CD14-positive monocyte (primary cell): ENCODE measurements around the gene FLT3LG. TPM values are rescaled to one million over a fixed set of nuclear protein-coding genes. Genes with fewer than 3 reads are reported as not detected.
A peak's percentile ranks its signal among the peaks of the same experiment; 100 is the strongest.

Experiments used
- DNase-seq, 3 donors: peaks; one replicate each; pipeline ENCODE4 v3.0.0-alpha.2; 2011 to 2022
- H2AFZ ChIP-seq: 2 replicates; pipeline ENCODE4 v1.6.0; 2012; ENCODE audit warnings: mild to moderate bottlenecking, low read depth, low read length, inconsistent platforms; ENCODE audit not compliant: insufficient read depth, poor library complexity, severe bottlenecking
- H3K27ac ChIP-seq, 2 donors: 1 replicate in 1 of 2; 2 replicates in 1 of 2; pipeline ENCODE4 v1.5.1; 2012 to 2013; ENCODE audit warnings: low read length in 2 of 2, control low read depth in 1 of 2, inconsistent platforms in 1 of 2, low read depth in 1 of 2, mild to moderate bottlenecking in 1 of 2
- H3K27me3 ChIP-seq, 2 donors: one replicate each; pipeline versions ENCODE4 v1.6.0 to v1.6.1; 2011 to 2013; ENCODE audit warnings: low read length in 2 of 2; ENCODE audit not compliant: control insufficient read depth in 2 of 2, insufficient read depth in 2 of 2
- H3K36me3 ChIP-seq, 2 donors: replicated peaks in 1 of 2; 1 replicate in 1 of 2; 2 replicates in 1 of 2; pipeline versions ENCODE4 v1.5.1 to v1.6.1; 2012 to 2013; ENCODE audit warnings: low read length in 2 of 2, control low read depth in 1 of 2, inconsistent platforms in 1 of 2, mild to moderate bottlenecking in 1 of 2; ENCODE audit not compliant: insufficient read depth in 2 of 2, control insufficient read depth in 1 of 2
- H3K4me1 ChIP-seq, 2 donors: 1 replicate in 1 of 2; 2 replicates in 1 of 2; pipeline versions ENCODE4 v1.5.1 to v1.6.1; 2012 to 2013; ENCODE audit warnings: low read length in 2 of 2, control low read depth in 1 of 2, inconsistent platforms in 1 of 2, mild to moderate bottlenecking in 1 of 2, moderate library complexity in 1 of 2; ENCODE audit not compliant: insufficient read depth in 2 of 2, control insufficient read depth in 1 of 2
- H3K4me2 ChIP-seq: replicated peaks from 2 replicates; pipeline ENCODE3; 2012; ENCODE audit warnings: low read length, moderate library complexity, mild to moderate bottlenecking; ENCODE audit not compliant: poor library complexity, severe bottlenecking; ENCODE audit errors: extremely low read depth
- H3K4me3 ChIP-seq, 3 experiments: fragments of 200-600 bp in 1 of 3; sonication (generic) in 1 of 3; replicated peaks in 1 of 3; 1 replicate in 2 of 3; 2 replicates in 1 of 3; pipeline ENCODE4 v1.5.1; 2011 to 2013; ENCODE audit warnings: low read length in 3 of 3, mild to moderate bottlenecking in 3 of 3, control low read depth in 2 of 3, low read depth in 2 of 3, inconsistent platforms in 1 of 3, moderate library complexity in 1 of 3
- H3K79me2 ChIP-seq: 2 replicates; pipeline ENCODE4 v1.6.0; 2012; ENCODE audit warnings: mild to moderate bottlenecking, control low read depth, inconsistent platforms, low read length, moderate library complexity; ENCODE audit not compliant: insufficient read depth
- H3K9ac ChIP-seq: 2 replicates; pipeline ENCODE4 v1.6.0; 2017; ENCODE audit warnings: low read length, mild to moderate bottlenecking; ENCODE audit not compliant: insufficient read depth, poor library complexity, severe bottlenecking
- H3K9me3 ChIP-seq, 2 donors: replicated peaks in 1 of 2; 1 replicate in 1 of 2; 2 replicates in 1 of 2; pipeline versions ENCODE4 v1.5.1 to v1.6.1; 2012 to 2013; ENCODE audit warnings: low read length in 2 of 2, control low read depth in 1 of 2; ENCODE audit not compliant: control insufficient read depth in 1 of 2, insufficient read depth in 1 of 2
- H4K20me1 ChIP-seq: 2 replicates; pipeline ENCODE4 v1.6.0; 2012; ENCODE audit warnings: mild to moderate bottlenecking, low read length, control low read depth, moderate library complexity; ENCODE audit not compliant: insufficient read depth
- H3K27ac Mint-ChIP-seq, 7 donors: one replicate each; pipeline ENCODE4 v1.8.0; 2020; ENCODE audit warnings: mild to moderate bottlenecking in 7 of 7, mixed read lengths in 7 of 7, moderate library complexity in 6 of 7, inconsistent platforms in 2 of 7
- H3K27me3 Mint-ChIP-seq, 3 donors: one replicate each; pipeline ENCODE4 v1.8.0; 2021 to 2022; ENCODE audit warnings: low read depth in 3 of 3, mild to moderate bottlenecking in 3 of 3, mixed read lengths in 3 of 3, moderate library complexity in 3 of 3, inconsistent platforms in 1 of 3
- H3K36me3 Mint-ChIP-seq, 2 donors: one replicate each; pipeline ENCODE4 v1.8.0; 2020; ENCODE audit warnings: mixed read lengths in 2 of 2, inconsistent platforms in 1 of 2, mild to moderate bottlenecking in 1 of 2
- H3K4me1 Mint-ChIP-seq: one replicate; pipeline ENCODE4 v1.8.0; 2020; ENCODE audit warnings: mild to moderate bottlenecking, mixed read lengths
- H3K4me3 Mint-ChIP-seq, 2 donors: one replicate each; pipeline ENCODE4 v1.8.0; 2020; ENCODE audit warnings: mild to moderate bottlenecking in 2 of 2, mixed read lengths in 2 of 2, moderate library complexity in 1 of 2
- H3K9me3 Mint-ChIP-seq, 7 donors: one replicate each; pipeline ENCODE4 v1.8.0; 2020 to 2022; ENCODE audit warnings: mixed read lengths in 7 of 7, mild to moderate bottlenecking in 6 of 7, moderate library complexity in 6 of 7, inconsistent platforms in 2 of 7
- CTCF ChIP-seq: fragments of 200-600 bp; IDR thresholded peaks from one replicate; pipeline ENCODE4 v1.8.0; 2022; ENCODE audit warnings: antibody characterized with exemption, mild to moderate bottlenecking
- WGBS: methylation state at CpG from one replicate; pipeline ENCODE4 v1.1.5; 2013; ENCODE audit warnings: missing lambda C conversion rate; ENCODE audit not compliant: insufficient coverage; 5-methylcytosine and 5-hydroxymethylcytosine counted together
- intact Hi-C, 2 donors: fragments of 100-400 bp; cut with micrococcal nuclease; formaldehyde crosslinking; loops; one replicate each; pipeline versions ENCODE4 v1.15.0 to v1.15.1; 2023
- polyA plus RNA-seq, 3 donors: library from polyadenylated mRNA; depleted of rRNA in 1 of 3; unstranded in 2 of 3; stranded (reverse) in 1 of 3; fragments of 300-500 nt in 2 of 3; fragments of >200 nt in 1 of 3; fragmentation: Illumina TruSeq in 2 of 3; gene quantifications; 1 replicate in 2 of 3; 2 replicates in 1 of 3; pipeline ENCODE4 v1.2.3, GENCODE V29; 2012 to 2021

The FLT3LG gene
- polyA plus RNA-seq, 3 donors, result 5.0 to 13.8 (median 6.9) TPM

GRCh38 chr19:49448432-49448786 lies 25.6 kb upstream of the FLT3LG start:
- Mint-ChIP-seq H3K36me3 (peaks cover 40 to 50% of the 10 kb centered on the region in 2 donors), H3K27me3 (no peaks in the 10 kb centered on the region), H3K27ac (no peak overlapping the region), H3K4me1 (peaks cover 56% of the 10 kb centered on the region), H3K9me3 (peaks cover 0 to 2% (median 0%) of the 10 kb centered on the region in 7 donors), H3K4me3 (no peak overlapping the region)
- Histone ChIP-seq H3K9me3 (no peaks in the 10 kb centered on the region), H3K27ac (no peak overlapping the region), H3K36me3 (peaks cover 24 to 33% of the 10 kb centered on the region in 2 donors), H2AFZ (no peak overlapping the region), H3K4me3 (no peak overlapping the region), H3K4me2 (no peak overlapping the region), H3K79me2 (peaks cover 21% of the 10 kb centered on the region), H3K9ac (no peak overlapping the region), H3K27me3 (no peaks in the 10 kb centered on the region), H4K20me1 (no peaks in the 10 kb centered on the region), H3K4me1 (peaks cover 39 to 53% of the 10 kb centered on the region in 2 donors)
- no peak for TF ChIP-seq CTCF
- DNase-seq, result no peak
- 92% methylated on average over 5 of the region's 6 CpGs for WGBS
- intact Hi-C loops, result no loop called here

- no peak overlapping the region for H2AFZ ChIP-seq
- intact Hi-C loops, result loop anchor here (5.0 to 10.0 kb wide), 3 partner anchors 37 to 366 kb away; partner anchors contain the start of genes RPL13A (in 1 of the 2), RPS11 (in 1 of the 2) and SNRNP70 (in 1 of the 2)
Measured at GRCh38 chr19:49450405-49450804, 23.6 kb upstream of the FLT3LG start.

More at GRCh38 chr19:49450405-49450804, 23.6 kb upstream of the FLT3LG start:
- DNase-seq, result no peak
- Mint-ChIP-seq H3K4me3 (no peak overlapping the region), H3K27me3 (peaks cover 0 to 3% (median 0%) of the 10 kb centered on the region in 3 donors), H3K36me3 (peaks cover 40 to 50% of the 10 kb centered on the region in 2 donors), H3K27ac (peak overlapping the region in 5 of 7 donors; percentile 42 to 99 (median 66)), H3K4me1 (peaks cover 50% of the 10 kb centered on the region), H3K9me3 (peaks cover 0 to 2% (median 0%) of the 10 kb centered on the region in 7 donors)
- Histone ChIP-seq H3K9me3 (no peaks in the 10 kb centered on the region), H3K79me2 (peaks cover 35% of the 10 kb centered on the region), H3K27me3 (no peaks in the 10 kb centered on the region), H3K4me2 (peak overlapping the region; percentile 99), H3K4me3 (peak overlapping the region in 1 of 3 experiments; percentile 98), H4K20me1 (no peaks in the 10 kb centered on the region), H3K9ac (no peak overlapping the region), H3K36me3 (peaks cover 24 to 33% of the 10 kb centered on the region in 2 donors), H3K27ac (no peak overlapping the region), H3K4me1 (peaks cover 35 to 46% of the 10 kb centered on the region in 2 donors)
- TF ChIP-seq CTCF, result no peak
- 71% methylated on average over 4 of the region's 7 CpGs for WGBS
